ENCODE results near the gene C1orf35.

C1orf35 gene

DNA sequence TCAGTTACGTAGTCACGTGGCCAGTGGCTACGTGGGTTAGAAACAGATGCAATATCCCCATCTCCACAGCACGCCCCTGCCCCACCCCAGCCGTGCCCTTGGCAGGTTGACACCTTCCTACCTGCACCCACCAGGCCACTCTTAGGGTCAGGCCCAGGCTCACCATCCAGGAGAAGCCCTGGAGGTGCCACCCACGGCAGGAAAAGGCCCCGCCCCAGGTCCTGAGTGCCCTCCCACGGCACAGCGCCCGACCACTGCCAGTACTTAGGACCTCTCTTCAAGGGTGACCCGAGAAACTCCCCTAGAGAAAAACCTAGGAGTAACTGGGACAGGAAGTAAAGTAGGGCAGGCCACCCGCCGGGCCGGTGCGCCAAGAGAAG lies 1.5 kb downstream of the C1orf35 start:
- no peak for TF ChIP-seq MAX (IDR thresholded peaks at IDR 0.05; ENCODE audit: low read depth, low read length)
- no peak for TF ChIP-seq MYC (IDR thresholded peaks at IDR 0.05; ENCODE audit: low read depth, low read length)
- no peak for TF ChIP-seq POLR2A (IDR thresholded peaks at IDR 0.05; ENCODE audit: extremely low read depth, insufficient read length)
- TF ChIP-seq, protein P1, sequence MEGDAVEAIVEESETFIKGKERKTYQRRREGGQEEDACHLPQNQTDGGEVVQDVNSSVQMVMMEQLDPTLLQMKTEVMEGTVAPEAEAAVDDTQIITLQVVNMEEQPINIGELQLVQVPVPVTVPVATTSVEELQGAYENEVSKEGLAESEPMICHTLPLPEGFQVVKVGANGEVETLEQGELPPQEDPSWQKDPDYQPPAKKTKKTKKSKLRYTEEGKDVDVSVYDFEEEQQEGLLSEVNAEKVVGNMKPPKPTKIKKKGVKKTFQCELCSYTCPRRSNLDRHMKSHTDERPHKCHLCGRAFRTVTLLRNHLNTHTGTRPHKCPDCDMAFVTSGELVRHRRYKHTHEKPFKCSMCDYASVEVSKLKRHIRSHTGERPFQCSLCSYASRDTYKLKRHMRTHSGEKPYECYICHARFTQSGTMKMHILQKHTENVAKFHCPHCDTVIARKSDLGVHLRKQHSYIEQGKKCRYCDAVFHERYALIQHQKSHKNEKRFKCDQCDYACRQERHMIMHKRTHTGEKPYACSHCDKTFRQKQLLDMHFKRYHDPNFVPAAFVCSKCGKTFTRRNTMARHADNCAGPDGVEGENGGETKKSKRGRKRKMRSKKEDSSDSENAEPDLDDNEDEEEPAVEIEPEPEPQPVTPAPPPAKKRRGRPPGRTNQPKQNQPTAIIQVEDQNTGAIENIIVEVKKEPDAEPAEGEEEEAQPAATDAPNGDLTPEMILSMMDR (IDR thresholded peaks at IDR 0.05; ENCODE audit: low read depth, low read length): no peak

DNA sequence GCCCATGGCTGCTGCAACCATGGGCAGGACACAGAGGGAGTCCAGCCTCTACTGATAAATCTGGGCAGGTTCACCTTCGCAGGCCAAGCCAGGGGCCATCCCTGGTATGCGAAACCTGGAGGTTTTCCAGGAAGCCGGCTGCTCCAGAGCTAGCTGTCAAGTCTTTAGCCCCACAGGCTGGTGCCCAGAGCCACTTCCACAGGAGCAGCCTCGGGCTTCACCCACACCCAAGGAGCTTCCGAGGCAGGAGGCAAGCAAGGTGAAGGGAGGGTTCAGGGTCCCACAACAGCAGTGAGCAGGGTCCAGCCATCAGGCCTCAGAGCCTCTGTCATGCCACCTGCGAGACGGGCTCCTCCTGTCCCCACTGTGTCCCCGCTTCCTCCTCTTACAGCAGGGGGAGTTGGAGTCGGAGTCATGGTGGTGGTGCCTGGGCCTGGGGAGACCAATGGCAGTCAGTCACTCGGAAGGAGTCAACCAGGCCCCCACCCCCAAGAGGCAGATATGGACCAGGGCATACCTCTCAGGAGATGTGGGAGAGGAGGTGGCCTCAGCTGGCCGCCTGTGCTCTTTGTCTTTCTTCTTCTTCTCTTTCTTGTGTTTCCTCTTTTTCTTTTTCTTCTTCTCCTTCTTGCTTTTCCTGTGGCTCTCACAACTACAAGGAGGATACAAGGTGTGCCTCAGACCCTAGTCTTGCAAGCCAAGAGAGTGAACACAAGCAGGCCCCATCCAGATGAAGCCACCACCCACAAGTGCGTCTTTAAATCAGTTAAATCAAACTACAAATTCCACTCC lies 2.1 kb downstream of the C1orf35 start:
- peak overlapping the region; percentile 71 for H3K4me3 ChIP-seq (ENCODE audit: low read depth, low read length)
- DNase-seq (ENCODE audit: low read depth): no peak
- TF ChIP-seq MYC (IDR thresholded peaks at IDR 0.05; ENCODE audit: low read depth, low read length) (no peak), POLR2A (IDR thresholded peaks at IDR 0.05; ENCODE audit: extremely low read depth, insufficient read length) (no peak), MAX (IDR thresholded peaks at IDR 0.05; ENCODE audit: low read depth, low read length) (no peak)
- TF ChIP-seq, protein P1 (IDR thresholded peaks at IDR 0.05; ENCODE audit: low read depth, low read length): no peak

More for the DNA sequence above, 1.5 kb downstream of the C1orf35 start:
- DNase-seq (ENCODE audit: low read depth): peak; percentile 41
- peak overlapping the region; percentile 71 for H3K4me3 ChIP-seq (ENCODE audit: low read depth, low read length)

DNA sequence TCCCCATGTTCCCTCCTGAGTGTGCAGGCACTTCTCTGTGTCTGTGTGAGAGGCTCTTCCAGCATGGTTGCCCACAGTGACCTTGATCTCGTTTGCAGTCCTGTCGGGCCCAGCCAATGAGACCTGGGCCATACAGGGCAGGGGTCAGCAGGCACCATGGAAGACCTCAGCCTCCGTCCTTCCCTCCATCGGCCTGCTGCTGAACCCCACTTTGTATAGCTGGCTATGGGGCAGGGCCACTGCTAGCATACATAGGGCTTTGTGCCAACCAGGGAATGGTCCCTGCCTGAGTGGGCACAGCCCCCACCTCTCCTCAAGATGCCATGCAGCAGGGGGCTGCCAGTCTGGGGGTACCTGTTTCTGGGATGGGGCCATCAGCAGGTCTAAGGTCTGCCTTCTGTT lies 3.8 kb downstream of the C1orf35 start:
- no peak for TF ChIP-seq POLR2A (IDR thresholded peaks at IDR 0.05; ENCODE audit: extremely low read depth, insufficient read length)
- TF ChIP-seq, protein P1 (IDR thresholded peaks at IDR 0.05; ENCODE audit: low read depth, low read length): no peak
- no peak for TF ChIP-seq MAX (IDR thresholded peaks at IDR 0.05; ENCODE audit: low read depth, low read length)
- no peak for TF ChIP-seq MYC (IDR thresholded peaks at IDR 0.05; ENCODE audit: low read depth, low read length)
- H3K4me3 ChIP-seq (ENCODE audit: low read depth, low read length): no peak overlapping the region
- DNase-seq (ENCODE audit: low read depth): no peak

GRCh38 chr1:228098323-228098931 lies 4.7 kb downstream of the C1orf35 start:
- no peak overlapping the region for H3K4me3 ChIP-seq (ENCODE audit: low read depth, low read length)
- TF ChIP-seq MYC (IDR thresholded peaks at IDR 0.05; ENCODE audit: low read depth, low read length): no peak
- TF ChIP-seq POLR2A (IDR thresholded peaks at IDR 0.05; ENCODE audit: extremely low read depth, insufficient read length): no peak
- TF ChIP-seq MAX (IDR thresholded peaks at IDR 0.05; ENCODE audit: low read depth, low read length): no peak
- TF ChIP-seq, protein P1 (IDR thresholded peaks at IDR 0.05; ENCODE audit: low read depth, low read length): no peak
- DNase-seq (ENCODE audit: low read depth): peak; percentile 10

DNA sequence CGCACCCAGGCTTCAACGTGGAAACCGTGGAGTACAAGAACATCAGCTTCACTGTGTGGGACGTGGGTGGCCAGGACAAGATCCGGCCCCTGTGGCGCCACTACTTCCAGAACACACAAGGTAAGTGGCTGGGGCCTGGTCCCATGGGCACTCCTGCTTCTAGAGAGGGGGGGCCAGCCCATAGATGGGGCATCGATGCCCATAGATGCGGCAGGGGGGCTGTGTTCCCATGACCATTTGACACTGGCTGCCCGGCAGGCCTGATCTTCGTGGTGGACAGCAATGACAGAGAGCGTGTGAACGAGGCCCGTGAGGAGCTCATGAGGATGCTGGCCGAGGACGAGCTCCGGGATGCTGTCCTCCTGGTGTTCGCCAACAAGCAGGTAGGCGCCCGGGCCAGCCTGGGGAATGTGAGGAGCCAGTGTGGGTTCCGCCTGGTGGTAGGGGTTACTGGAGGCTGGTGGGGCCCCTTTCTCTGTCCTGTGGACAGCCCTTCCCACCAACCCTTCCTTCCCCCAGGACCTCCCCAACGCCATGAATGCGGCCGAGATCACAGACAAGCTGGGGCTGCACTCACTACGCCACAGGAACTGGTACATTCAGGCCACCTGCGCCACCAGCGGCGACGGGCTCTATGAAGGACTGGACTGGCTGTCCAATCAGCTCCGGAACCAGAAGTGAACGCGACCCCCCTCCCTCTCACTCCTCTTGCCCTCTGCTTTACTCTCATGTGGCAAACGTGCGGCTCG lies 5.6 kb downstream of the C1orf35 start:
- no peak overlapping the region for H3K4me3 ChIP-seq (ENCODE audit: low read depth, low read length)
- peak; percentile 4 for DNase-seq (ENCODE audit: low read depth)
- TF ChIP-seq, protein P1 (IDR thresholded peaks at IDR 0.05; ENCODE audit: low read depth, low read length): no peak
- TF ChIP-seq POLR2A (IDR thresholded peaks at IDR 0.05; ENCODE audit: extremely low read depth, insufficient read length): no peak
- TF ChIP-seq MAX (IDR thresholded peaks at IDR 0.05; ENCODE audit: low read depth, low read length): no peak
- TF ChIP-seq MYC (IDR thresholded peaks at IDR 0.05; ENCODE audit: low read depth, low read length): no peak

All from NB4 (cell line).